Testis (tissue), 3 donors: ENCODE data around the gene AGAP2. TPM values are rescaled to one million over a fixed set of nuclear protein-coding genes. Genes with fewer than 3 reads are reported as not detected.

ENCODE experiments used
- DNase-seq: peaks from one replicate; pipeline ENCODE4 v3.0.0-alpha.2; 2019
- H3K27ac ChIP-seq, 2 donors: fragments of 200-600 bp; sonication (generic); one replicate each; pipeline ENCODE4 v1.5.1; 2019
- H3K27me3 ChIP-seq: fragments of 200-600 bp; sonication (generic); one replicate; pipeline ENCODE4 v1.5.1; 2019
- H3K36me3 ChIP-seq: fragments of 200-600 bp; sonication (generic); one replicate; pipeline ENCODE4 v1.5.1; 2017; ENCODE audit warnings: low read depth; ENCODE audit errors: missing control alignments
- H3K4me1 ChIP-seq: fragments of 200-600 bp; sonication (generic); one replicate; pipeline ENCODE4 v1.5.1; 2019
- H3K4me3 ChIP-seq, 2 donors: fragments of 200-600 bp; sonication (generic); one replicate each; pipeline ENCODE4 v1.5.1; 2017 to 2019
- H3K9me3 ChIP-seq: fragments of 200-600 bp; sonication (generic); one replicate; pipeline ENCODE4 v1.5.1; 2017
- CTCF ChIP-seq, 3 experiments: fragments of 450-650 bp in 2 of 3; fragments of 200-600 bp in 1 of 3; sonication (generic) in 1 of 3; IDR thresholded peaks; one replicate each; pipeline ENCODE4 v1.5.1; 2016 to 2019; ENCODE audit warnings: antibody characterized with exemption in 3 of 3, mild to moderate bottlenecking in 2 of 3, moderate library complexity in 1 of 3
- POLR2A ChIP-seq: fragments of 450-650 bp; IDR thresholded peaks from one replicate; pipeline ENCODE4 v1.6.1; 2017; ENCODE audit warnings: antibody characterized with exemption, mild to moderate bottlenecking, moderate library complexity
- WGBS, 2 donors: methylation state at CpG; one replicate each; pipeline ENCODE4 v1.1.5; 2018; 5-methylcytosine and 5-hydroxymethylcytosine counted together
- intact Hi-C: fragments of 100-400 bp; cut with DNase I; formaldehyde crosslinking; loops from one replicate; pipeline ENCODE4 v1.15.1; 2023; ENCODE audit warnings: low total_unique reads
- polyA plus RNA-seq: library from polyadenylated mRNA; stranded (reverse); fragments of 350-450 nt; fragmentation: Illumina TruSeq; extraction: RNeasy Lipid Tissue Mini Kit (QIAGEN cat#74804); gene quantifications from one replicate; pipeline ENCODE4 v1.2.3, GENCODE V29; 2014; ENCODE audit warnings: low read depth, low replicate concordance; ENCODE audit not compliant: insufficient read depth
- total RNA-seq, 2 donors: library from RNA; depleted of rRNA; stranded (reverse); fragments of >200 nt; gene quantifications; one replicate each; pipeline ENCODE4 v1.2.3, GENCODE V29; 2016

Gene AGAP2
- total and polyA plus RNA-seq, 3 donors from 2014 or later: 1.9 to 3.2 (median 2.7) TPM

GRCh38 chr12:57737467-57738460 is 778 bp downstream of the AGAP2 start:
- intact Hi-C loops: no loop called here
- Histone ChIP-seq H3K27me3 (no peaks in the 10 kb centered on the region), H3K36me3 (no peaks in the 10 kb centered on the region), H3K4me1 (peaks cover 15% of the 10 kb centered on the region), H3K4me3 (peak overlapping the region; percentile 15 to 47), H3K27ac (no peak overlapping the region), H3K9me3 (no peaks in the 10 kb centered on the region)
- no peak for DNase-seq
- 2 to 30% methylated on average over 7 to 92 of the region's 110 CpGs for WGBS, 2 donors
- TF ChIP-seq CTCF (IDR thresholded peaks at IDR 0.05): peak in 1 of 3 experiments; percentile 22
- TF ChIP-seq POLR2A: no peak

- Histone ChIP-seq H3K4me3 (peak overlapping the region; percentile 15 to 47), H3K4me1 (peaks cover 15% of the 10 kb centered on the region), H3K36me3 (no peaks in the 10 kb centered on the region), H3K27me3 (no peaks in the 10 kb centered on the region), H3K9me3 (no peaks in the 10 kb centered on the region), H3K27ac (no peak overlapping the region)
- intact Hi-C loops: no loop called here
- no peak for TF ChIP-seq CTCF (IDR thresholded peaks at IDR 0.05)
- no peak for TF ChIP-seq POLR2A
- 0 to 20% methylated on average over 3 to 31 of the region's 31 CpGs for WGBS, 2 donors
- DNase-seq: no peak
Measured at GRCh38 chr12:57736741-57737466, 1.6 kb downstream of the AGAP2 start.

- H3K4me3 ChIP-seq: peak overlapping the region in 1 of 2 donors; percentile 4
- TF ChIP-seq CTCF (IDR thresholded peaks at IDR 0.05) (no peak), POLR2A (no peak)
- H3K9me3 ChIP-seq: no peaks in the 10 kb centered on the region
- no peaks in the 10 kb centered on the region for H3K36me3 ChIP-seq
- H3K4me1 ChIP-seq: peaks cover 15% of the 10 kb centered on the region
- intact Hi-C loops: no loop called here
- DNase-seq: no peak
- H3K27me3 ChIP-seq: no peaks in the 10 kb centered on the region
- 4% methylated on average over 20 to 49 of the region's 49 CpGs for WGBS, 2 donors
- no peak overlapping the region for H3K27ac ChIP-seq
Measured at GRCh38 chr12:57735952-57736740, 2.4 kb downstream of the AGAP2 start.

- Histone ChIP-seq H3K27me3 (no peaks in the 10 kb centered on the region), H3K9me3 (no peaks in the 10 kb centered on the region), H3K4me1 (peaks cover 15% of the 10 kb centered on the region), H3K27ac (no peak overlapping the region), H3K4me3 (no peak overlapping the region), H3K36me3 (no peaks in the 10 kb centered on the region)
- intact Hi-C loops: no loop called here
- no peak for TF ChIP-seq CTCF (IDR thresholded peaks at IDR 0.05)
- no peak for TF ChIP-seq POLR2A
- no peak for DNase-seq
- WGBS, 2 donors: 12 to 19% methylated on average over 4 to 8 of the region's 8 CpGs
Measured at GRCh38 chr12:57735198-57735855, 3.2 kb downstream of the AGAP2 start.
